ENCODE measurements around the gene UBL4B. TPM values are rescaled to one million over a fixed set of nuclear protein-coding genes. Genes with fewer than 3 reads are reported as not detected.

UBL4B gene
- total RNA-seq, 4 donors from 2014 or later = 0.48 to 1.8 (median 1.1) TPM; not detected in 1

GRCh38 chr1:110161849-110162248 is 49.6 kb downstream of the UBL4B start:
- no peaks in the 10 kb centered on the region for H3K36me3 ChIP-seq
- peaks cover 14% of the 10 kb centered on the region for H3K27me3 ChIP-seq
- H3K4me1 ChIP-seq = peaks cover 2% of the 10 kb centered on the region
- 93% methylated on average over 11 of the region's 11 CpGs for WGBS
- DNase-seq (ENCODE audit: low spot score in 2 of 2) = no peak
- no peaks in the 10 kb centered on the region for H3K9me3 ChIP-seq
- H3K4me3 ChIP-seq = no peak overlapping the region
- no peak overlapping the region for H3K27ac ChIP-seq
- TF ChIP-seq POLR2A (IDR thresholded peaks at IDR 0.05) (no peak), POLR2AphosphoS5 (IDR thresholded peaks at IDR 0.05) (no peak), EP300 (IDR thresholded peaks at IDR 0.05) (no peak), CTCF (IDR thresholded peaks at IDR 0.05) (no peak)

Other genes with a start within 250 kb of the UBL4B start
- gene CSF1, start 201.6 kb upstream of the UBL4B start, total RNA-seq = 10 to 100 TPM; 12.6 to 39.1 (median 17.5) TPM
- gene AHCYL1, start 127.7 kb upstream of the UBL4B start, total RNA-seq = 10 to 100 TPM; 37.7 to 50.4 (median 48.6) TPM
- gene STRIP1, start 77.8 kb upstream of the UBL4B start, total RNA-seq = 10 to 100 TPM; 43.0 to 71.0 (median 57.6) TPM
- under 1 TPM in 2 of 4 donors, not detected in 2; 0.49 to 0.60 TPM for gene ALX3, start 41.8 kb upstream of the UBL4B start, total RNA-seq
- gene SLC6A17, start 38.1 kb downstream of the UBL4B start, total RNA-seq = 10 to 100 TPM in 2 of 4 donors, 1 to 10 TPM in 2; 5.2 to 18.6 (median 8.0) TPM
- gene KCNC4, start 97.9 kb downstream of the UBL4B start, total RNA-seq = 10 to 100 TPM in 1 of 4 donors, 1 to 10 TPM in 3; 4.5 to 15.8 (median 7.4) TPM
- gene RBM15, start 226.9 kb downstream of the UBL4B start, total RNA-seq = 10 to 100 TPM; 27.4 to 51.2 (median 32.7) TPM

Data from suprapubic skin (tissue), 4 donors.